ENCODE results near the gene NDUFAF3. TPM values are rescaled to one million over a fixed set of nuclear protein-coding genes. Genes with fewer than 3 reads are reported as not detected.

NDUFAF3 gene
- total and polyA plus RNA-seq, 7 donors, result 60.6 to 150 (median 100) TPM

DNA sequence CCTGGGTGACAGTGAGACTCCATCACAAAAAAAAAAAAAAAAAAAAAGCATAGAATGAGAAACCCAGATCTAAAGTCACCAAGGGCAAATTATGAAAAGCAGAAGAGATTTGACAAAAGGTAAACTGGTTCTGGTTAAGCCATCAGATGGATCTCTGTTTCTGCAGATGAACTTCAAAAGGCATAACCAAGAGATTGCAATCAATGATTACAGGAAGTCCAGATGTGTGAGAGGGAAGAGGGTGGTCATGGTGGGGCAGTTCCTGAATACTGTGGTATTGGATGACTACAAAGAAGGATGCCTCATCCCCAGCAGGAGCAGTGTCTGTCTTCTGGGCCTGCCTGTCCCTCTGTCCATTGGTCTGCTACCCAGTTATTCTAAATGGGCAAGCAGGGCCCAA lies 28.1 kb upstream of the NDUFAF3 start:
- Histone ChIP-seq H3K27ac (no peak overlapping the region), H3K4me3 (no peak overlapping the region), H3K9me3 (no peaks in the 10 kb centered on the region), H3K36me3 (ENCODE audit: insufficient read depth in 1 of 2, low read depth in 1 of 2) (peaks cover 2 to 9% of the 10 kb centered on the region in 2 donors), H3K27me3 (ENCODE audit: insufficient read depth in 3 of 3, low read length in 2 of 3) (no peaks in the 10 kb centered on the region), H3K4me1 (peaks cover 25% of the 10 kb centered on the region)
- intact Hi-C loops (cut with DNase I), result no loop called here
- no peak for ATAC-seq
- TF ChIP-seq, protein P1, sequence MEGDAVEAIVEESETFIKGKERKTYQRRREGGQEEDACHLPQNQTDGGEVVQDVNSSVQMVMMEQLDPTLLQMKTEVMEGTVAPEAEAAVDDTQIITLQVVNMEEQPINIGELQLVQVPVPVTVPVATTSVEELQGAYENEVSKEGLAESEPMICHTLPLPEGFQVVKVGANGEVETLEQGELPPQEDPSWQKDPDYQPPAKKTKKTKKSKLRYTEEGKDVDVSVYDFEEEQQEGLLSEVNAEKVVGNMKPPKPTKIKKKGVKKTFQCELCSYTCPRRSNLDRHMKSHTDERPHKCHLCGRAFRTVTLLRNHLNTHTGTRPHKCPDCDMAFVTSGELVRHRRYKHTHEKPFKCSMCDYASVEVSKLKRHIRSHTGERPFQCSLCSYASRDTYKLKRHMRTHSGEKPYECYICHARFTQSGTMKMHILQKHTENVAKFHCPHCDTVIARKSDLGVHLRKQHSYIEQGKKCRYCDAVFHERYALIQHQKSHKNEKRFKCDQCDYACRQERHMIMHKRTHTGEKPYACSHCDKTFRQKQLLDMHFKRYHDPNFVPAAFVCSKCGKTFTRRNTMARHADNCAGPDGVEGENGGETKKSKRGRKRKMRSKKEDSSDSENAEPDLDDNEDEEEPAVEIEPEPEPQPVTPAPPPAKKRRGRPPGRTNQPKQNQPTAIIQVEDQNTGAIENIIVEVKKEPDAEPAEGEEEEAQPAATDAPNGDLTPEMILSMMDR (IDR thresholded peaks at IDR 0.05), result no peak
- DNase-seq, result no peak

- Histone ChIP-seq H3K4me1 (peaks cover 12% of the 10 kb centered on the region), H3K27ac (no peak overlapping the region), H3K4me3 (no peak overlapping the region), H3K27me3 (ENCODE audit: insufficient read depth in 3 of 3, low read length in 2 of 3) (no peaks in the 10 kb centered on the region), H3K36me3 (ENCODE audit: insufficient read depth in 1 of 2, low read depth in 1 of 2) (peaks cover 2 to 9% of the 10 kb centered on the region in 2 donors), H3K9me3 (no peaks in the 10 kb centered on the region)
- no peak for ATAC-seq
- 94 to 95% (median 94%) methylated on average over 8 of the region's 8 CpGs for WGBS, 3 donors
- TF ChIP-seq, protein P1 (IDR thresholded peaks at IDR 0.05), result no peak
- no peak for DNase-seq
- intact Hi-C loops (cut with DNase I), result no loop called here
Observed at GRCh38 chr3:48996640-48997039, 25.3 kb upstream of the NDUFAF3 start.

GRCh38 chr3:48997102-48997635 lies 24.8 kb upstream of the NDUFAF3 start:
- TF ChIP-seq, protein P1 (IDR thresholded peaks at IDR 0.05), result no peak
- H3K9me3 ChIP-seq, result no peaks in the 10 kb centered on the region
- no peak overlapping the region for H3K27ac ChIP-seq
- WGBS, 3 donors, result 73 to 75% (median 75%) methylated on average over 8 of the region's 8 CpGs
- no peak overlapping the region for H3K4me3 ChIP-seq
- H3K27me3 ChIP-seq (ENCODE audit: insufficient read depth in 3 of 3, low read length in 2 of 3), result no peaks in the 10 kb centered on the region
- H3K4me1 ChIP-seq, result peaks cover 6% of the 10 kb centered on the region
- DNase-seq (no peak), ATAC-seq (no peak)
- peaks cover 2 to 9% of the 10 kb centered on the region in 2 donors for H3K36me3 ChIP-seq (ENCODE audit: insufficient read depth in 1 of 2, low read depth in 1 of 2)
- intact Hi-C loops (cut with DNase I), result no loop called here

- DNase-seq (no peak), ATAC-seq (no peak)
- WGBS, 3 donors, result 77 to 83% (median 78%) methylated on average over 20 of the region's 20 CpGs
- Histone ChIP-seq H3K4me1 (no peaks in the 10 kb centered on the region), H3K27ac (no peak overlapping the region), H3K27me3 (ENCODE audit: insufficient read depth in 3 of 3, low read length in 2 of 3) (no peaks in the 10 kb centered on the region), H3K4me3 (no peak overlapping the region), H3K36me3 (ENCODE audit: insufficient read depth in 1 of 2, low read depth in 1 of 2) (peaks cover 2 to 9% of the 10 kb centered on the region in 2 donors), H3K9me3 (no peaks in the 10 kb centered on the region)
- TF ChIP-seq, protein P1 (IDR thresholded peaks at IDR 0.05), result no peak
- intact Hi-C loops (cut with DNase I), result no loop called here
Observed at GRCh38 chr3:48997714-48998637, 23.9 kb upstream of the NDUFAF3 start.

Measured in psoas muscle (tissue), 8 donors.